Ishikawa (cell line): ENCODE results near the gene ERV3-1.

Experiments
- CEBPB ChIP-seq: IDR thresholded peaks from 2 replicates; pipeline ENCODE4 v1.6.1; 2012
- CREB1 ChIP-seq: IDR thresholded peaks from 2 replicates; pipeline ENCODE4 v1.6.1; 2012; ENCODE audit warnings: low read depth
- EGR1 ChIP-seq: IDR thresholded peaks from 2 replicates; pipeline ENCODE4 v1.6.1; 2012
- EP300 ChIP-seq: IDR thresholded peaks from 2 replicates; pipeline ENCODE4 v1.6.1; 2012; ENCODE audit warnings: borderline replicate concordance
- FOXM1 ChIP-seq: IDR thresholded peaks from 2 replicates; pipeline ENCODE4 v1.6.1; 2012; ENCODE audit warnings: low read depth, borderline replicate concordance
- NFIC ChIP-seq: IDR thresholded peaks from 2 replicates; pipeline ENCODE4 v1.6.1; 2012
- RAD21 ChIP-seq: IDR thresholded peaks from 2 replicates; pipeline ENCODE4 v1.6.1; 2012; ENCODE audit warnings: low read depth
- TAF1 ChIP-seq: IDR thresholded peaks from 2 replicates; pipeline ENCODE4 v1.6.1; 2012; ENCODE audit warnings: low read depth, mild to moderate bottlenecking
- TCF12 ChIP-seq: IDR thresholded peaks from 2 replicates; pipeline ENCODE4 v1.6.1; 2012; ENCODE audit warnings: low read depth
- TEAD4 ChIP-seq: IDR thresholded peaks from 2 replicates; pipeline ENCODE4 v1.6.1; 2012
- YY1 ChIP-seq: IDR thresholded peaks from 2 replicates; pipeline ENCODE4 v1.6.1; 2012; ENCODE audit warnings: low read depth
- ZBTB7A ChIP-seq: IDR thresholded peaks from 2 replicates; pipeline ENCODE4 v1.6.1; 2012; ENCODE audit warnings: low read depth
- TF ChIP-seq, protein P1 (sequence below): IDR thresholded peaks from 2 replicates; pipeline ENCODE4 v1.6.1; 2012
- TF ChIP-seq, protein P2 (sequence below): IDR thresholded peaks from 2 replicates; pipeline ENCODE4 v1.6.1; 2012; ENCODE audit warnings: low read depth, mild to moderate bottlenecking
- TF ChIP-seq, protein P3 (sequence below): IDR thresholded peaks from 2 replicates; pipeline ENCODE4 v1.6.1; 2012

Gene ERV3-1, protein sequence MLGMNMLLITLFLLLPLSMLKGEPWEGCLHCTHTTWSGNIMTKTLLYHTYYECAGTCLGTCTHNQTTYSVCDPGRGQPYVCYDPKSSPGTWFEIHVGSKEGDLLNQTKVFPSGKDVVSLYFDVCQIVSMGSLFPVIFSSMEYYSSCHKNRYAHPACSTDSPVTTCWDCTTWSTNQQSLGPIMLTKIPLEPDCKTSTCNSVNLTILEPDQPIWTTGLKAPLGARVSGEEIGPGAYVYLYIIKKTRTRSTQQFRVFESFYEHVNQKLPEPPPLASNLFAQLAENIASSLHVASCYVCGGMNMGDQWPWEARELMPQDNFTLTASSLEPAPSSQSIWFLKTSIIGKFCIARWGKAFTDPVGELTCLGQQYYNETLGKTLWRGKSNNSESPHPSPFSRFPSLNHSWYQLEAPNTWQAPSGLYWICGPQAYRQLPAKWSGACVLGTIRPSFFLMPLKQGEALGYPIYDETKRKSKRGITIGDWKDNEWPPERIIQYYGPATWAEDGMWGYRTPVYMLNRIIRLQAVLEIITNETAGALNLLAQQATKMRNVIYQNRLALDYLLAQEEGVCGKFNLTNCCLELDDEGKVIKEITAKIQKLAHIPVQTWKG

DNA sequence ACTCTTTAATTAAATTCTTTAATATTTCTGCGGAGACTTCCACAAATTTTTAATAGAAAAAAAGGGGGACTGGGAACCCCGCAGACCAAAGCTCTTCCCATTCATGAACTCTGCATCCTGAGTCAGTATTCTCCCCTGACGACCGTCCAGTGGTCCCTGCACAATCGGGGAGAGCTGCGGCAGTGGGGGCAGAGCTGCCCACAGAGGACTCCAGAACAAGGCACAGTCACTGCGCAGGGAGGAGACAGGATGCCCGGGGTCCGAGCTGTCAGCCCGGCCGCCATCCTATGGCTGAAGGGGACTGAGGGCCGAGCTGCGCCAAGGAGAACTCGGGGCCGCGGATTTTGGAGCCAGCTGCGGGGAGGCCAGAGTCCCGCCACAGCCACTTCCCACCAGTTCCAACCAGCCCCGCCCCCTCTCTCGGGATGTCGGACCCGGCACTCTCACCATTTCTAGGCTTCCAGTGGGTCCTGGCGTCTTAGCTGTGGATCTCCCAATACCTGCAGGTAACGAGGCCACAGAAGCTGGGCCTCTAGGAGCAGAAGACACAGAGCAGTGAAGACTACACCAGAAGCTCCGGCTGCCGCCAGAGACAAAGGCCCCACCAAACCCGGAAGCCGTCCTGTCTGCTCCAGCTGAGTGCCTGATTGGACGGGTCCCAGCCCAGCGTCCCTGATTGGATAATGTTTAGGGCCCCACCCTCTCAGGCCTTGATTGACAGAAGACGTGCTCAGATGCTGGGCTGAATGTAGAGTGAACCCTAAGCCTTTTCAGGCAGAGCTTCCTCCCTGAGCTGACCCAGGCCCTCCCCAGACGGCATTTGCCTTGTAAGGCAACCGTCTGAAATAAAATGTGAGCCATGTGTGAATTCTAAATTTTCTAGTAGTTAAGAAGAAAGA, at the start of gene ERV3-1:
ERV3-1 (minus strand) TSS at position 594 of the 899 bp plus-strand sequence. CDS start 13,661 bp downstream, outside the sequence.
- TF ChIP-seq RAD21 (no peak), EGR1 (0 out of 2 replicates have a peak, but pooled peaks have one; percentile 2), TEAD4 (no peak), TAF1 (peak; percentile 80), YY1 (no peak), EP300 (no peak), NFIC (no peak), FOXM1 (no peak), CEBPB (no peak), TCF12 (0 out of 2 replicates have a peak, but pooled peaks have one; percentile 21), CREB1 (no peak)
- TF ChIP-seq, protein P1, sequence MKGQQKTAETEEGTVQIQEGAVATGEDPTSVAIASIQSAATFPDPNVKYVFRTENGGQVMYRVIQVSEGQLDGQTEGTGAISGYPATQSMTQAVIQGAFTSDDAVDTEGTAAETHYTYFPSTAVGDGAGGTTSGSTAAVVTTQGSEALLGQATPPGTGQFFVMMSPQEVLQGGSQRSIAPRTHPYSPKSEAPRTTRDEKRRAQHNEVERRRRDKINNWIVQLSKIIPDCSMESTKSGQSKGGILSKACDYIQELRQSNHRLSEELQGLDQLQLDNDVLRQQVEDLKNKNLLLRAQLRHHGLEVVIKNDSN: no peak
- TF ChIP-seq, protein P2, sequence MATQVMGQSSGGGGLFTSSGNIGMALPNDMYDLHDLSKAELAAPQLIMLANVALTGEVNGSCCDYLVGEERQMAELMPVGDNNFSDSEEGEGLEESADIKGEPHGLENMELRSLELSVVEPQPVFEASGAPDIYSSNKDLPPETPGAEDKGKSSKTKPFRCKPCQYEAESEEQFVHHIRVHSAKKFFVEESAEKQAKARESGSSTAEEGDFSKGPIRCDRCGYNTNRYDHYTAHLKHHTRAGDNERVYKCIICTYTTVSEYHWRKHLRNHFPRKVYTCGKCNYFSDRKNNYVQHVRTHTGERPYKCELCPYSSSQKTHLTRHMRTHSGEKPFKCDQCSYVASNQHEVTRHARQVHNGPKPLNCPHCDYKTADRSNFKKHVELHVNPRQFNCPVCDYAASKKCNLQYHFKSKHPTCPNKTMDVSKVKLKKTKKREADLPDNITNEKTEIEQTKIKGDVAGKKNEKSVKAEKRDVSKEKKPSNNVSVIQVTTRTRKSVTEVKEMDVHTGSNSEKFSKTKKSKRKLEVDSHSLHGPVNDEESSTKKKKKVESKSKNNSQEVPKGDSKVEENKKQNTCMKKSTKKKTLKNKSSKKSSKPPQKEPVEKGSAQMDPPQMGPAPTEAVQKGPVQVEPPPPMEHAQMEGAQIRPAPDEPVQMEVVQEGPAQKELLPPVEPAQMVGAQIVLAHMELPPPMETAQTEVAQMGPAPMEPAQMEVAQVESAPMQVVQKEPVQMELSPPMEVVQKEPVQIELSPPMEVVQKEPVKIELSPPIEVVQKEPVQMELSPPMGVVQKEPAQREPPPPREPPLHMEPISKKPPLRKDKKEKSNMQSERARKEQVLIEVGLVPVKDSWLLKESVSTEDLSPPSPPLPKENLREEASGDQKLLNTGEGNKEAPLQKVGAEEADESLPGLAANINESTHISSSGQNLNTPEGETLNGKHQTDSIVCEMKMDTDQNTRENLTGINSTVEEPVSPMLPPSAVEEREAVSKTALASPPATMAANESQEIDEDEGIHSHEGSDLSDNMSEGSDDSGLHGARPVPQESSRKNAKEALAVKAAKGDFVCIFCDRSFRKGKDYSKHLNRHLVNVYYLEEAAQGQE: no peak

DNA sequence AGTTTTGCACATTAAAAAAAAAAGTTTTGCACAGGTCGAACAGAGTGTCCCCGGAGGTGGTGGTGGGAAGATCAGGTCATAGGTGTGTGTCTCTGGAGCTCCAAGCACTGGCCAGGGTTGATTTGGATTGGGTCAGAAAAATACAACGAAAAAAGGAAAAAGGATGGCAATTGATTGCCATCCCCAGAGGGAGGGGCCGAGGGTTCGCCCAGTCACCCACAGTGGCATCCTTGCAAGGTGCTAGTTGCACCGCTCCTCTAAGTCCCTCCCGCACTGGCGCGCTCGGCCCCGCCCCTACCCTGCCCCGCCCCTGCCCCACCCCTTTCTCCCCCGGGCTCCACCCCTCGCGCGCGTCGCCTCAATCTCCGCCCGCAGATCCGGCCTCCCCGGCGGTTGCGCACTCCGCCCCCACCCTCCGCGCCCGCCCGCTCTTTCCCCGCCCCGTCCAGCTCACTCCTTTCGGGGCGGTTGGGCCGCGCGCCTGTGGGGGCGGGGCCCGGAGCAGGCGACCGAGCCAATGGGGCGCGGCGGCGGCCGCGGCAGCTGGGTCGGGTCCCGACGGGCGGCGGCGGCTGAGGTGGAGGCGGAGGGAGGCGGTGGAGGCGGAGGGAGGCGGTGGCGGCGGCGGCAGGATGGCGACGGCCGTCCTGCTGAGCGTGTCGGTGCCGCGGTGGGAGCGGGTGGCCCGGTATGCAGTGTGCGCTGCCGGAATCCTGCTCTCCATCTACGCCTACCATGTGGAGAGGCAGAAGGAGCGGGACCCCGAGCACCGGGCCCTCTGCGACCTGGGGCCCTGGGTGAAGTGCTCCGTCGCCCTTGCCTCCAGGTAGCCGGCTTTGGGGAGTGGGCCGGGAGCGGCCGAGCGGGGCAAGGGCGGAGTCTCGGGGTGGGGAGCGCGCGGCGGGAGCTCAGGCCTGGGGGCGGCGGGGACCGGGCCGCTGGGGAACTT, 31.5 kb upstream of the ERV3-1 start:
- no peak for TF ChIP-seq NFIC
- TF ChIP-seq CREB1: no peak
- TF ChIP-seq, protein P3, sequence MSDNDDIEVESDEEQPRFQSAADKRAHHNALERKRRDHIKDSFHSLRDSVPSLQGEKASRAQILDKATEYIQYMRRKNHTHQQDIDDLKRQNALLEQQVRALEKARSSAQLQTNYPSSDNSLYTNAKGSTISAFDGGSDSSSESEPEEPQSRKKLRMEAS: no peak
- no peak for TF ChIP-seq TCF12
- peak; percentile 77 for TF ChIP-seq TAF1
- TF ChIP-seq, protein P2: no peak
- TF ChIP-seq ZBTB7A: no peak
- no peak for TF ChIP-seq CEBPB
- TF ChIP-seq, protein P1: no peak
- TF ChIP-seq YY1: peak; percentile 91
- no peak for TF ChIP-seq RAD21
- TF ChIP-seq EP300: no peak; the same call in 1 of the 2 replicates
- TF ChIP-seq FOXM1: no peak
- 0 out of 2 replicates have a peak, but pooled peaks have one; percentile 10 for TF ChIP-seq EGR1
- TF ChIP-seq TEAD4: peak; percentile 25; the same call in 1 of the 2 replicates

DNA sequence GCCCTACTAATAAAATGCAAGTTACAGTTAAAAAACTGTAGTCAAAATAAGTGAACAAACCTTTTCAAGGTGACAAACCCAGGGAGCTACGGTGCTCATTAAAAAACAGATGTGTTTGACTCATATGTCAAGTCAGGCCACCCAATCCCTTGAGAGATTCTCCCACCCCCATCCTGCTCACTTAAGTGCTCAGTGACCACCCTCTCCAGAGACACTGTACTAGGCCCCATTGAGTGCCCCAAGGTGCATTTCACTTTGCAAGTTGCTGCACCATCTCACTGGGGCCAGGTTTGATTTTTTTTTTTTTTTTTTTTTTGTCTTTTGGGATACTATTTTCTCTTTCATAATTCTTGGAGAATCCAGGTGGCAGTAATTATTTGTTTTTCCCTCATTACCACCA, 1.9 kb downstream of the ERV3-1 start:
- TF ChIP-seq, protein P1: no peak

DNA sequence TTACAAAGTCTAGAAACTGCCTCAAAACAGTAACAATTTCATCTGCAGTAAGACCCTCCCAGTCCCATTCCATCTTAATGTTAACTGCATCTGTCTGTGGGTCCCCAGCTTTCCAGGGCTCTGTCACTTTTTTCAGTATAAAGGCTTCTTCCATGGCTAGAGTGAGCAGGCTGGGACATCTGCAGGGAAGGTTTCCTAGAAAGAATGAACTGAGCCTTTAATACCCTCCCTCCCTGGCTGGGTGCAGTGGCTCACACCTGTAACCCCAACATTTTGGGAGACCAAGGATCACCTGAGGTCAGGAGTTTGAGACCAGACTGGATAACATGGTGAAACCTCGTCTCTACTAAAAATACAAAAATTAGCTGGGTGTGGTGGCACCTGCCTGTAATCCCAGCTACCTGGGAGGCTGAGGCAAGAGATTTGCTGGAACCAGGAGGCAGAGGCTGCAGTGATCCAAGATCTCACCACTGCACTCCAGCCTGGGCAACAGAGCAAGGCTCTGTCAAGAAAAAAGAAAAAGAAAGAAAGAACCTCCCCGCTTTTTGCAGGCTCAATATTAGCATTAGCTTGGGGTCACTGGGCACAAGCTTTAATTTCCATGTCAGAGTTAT, 3.4 kb downstream of the ERV3-1 start:
- no peak for TF ChIP-seq CEBPB
- TF ChIP-seq, protein P1: no peak
- TF ChIP-seq NFIC: no peak
- no peak for TF ChIP-seq CREB1
- TF ChIP-seq TEAD4: no peak
- TF ChIP-seq FOXM1: no peak
- TF ChIP-seq EP300: no peak
- no peak for TF ChIP-seq RAD21
- TF ChIP-seq ZBTB7A: no peak
- TF ChIP-seq YY1: no peak
- TF ChIP-seq TAF1: no peak
- TF ChIP-seq, protein P3: no peak
- TF ChIP-seq, protein P2: no peak
- no peak for TF ChIP-seq EGR1
- TF ChIP-seq TCF12: no peak
